ENCODE results near the gene GOLGA2.
A peak's percentile ranks its signal among the peaks of the same experiment; 100 is the strongest.

GOLGA2 gene

DNA sequence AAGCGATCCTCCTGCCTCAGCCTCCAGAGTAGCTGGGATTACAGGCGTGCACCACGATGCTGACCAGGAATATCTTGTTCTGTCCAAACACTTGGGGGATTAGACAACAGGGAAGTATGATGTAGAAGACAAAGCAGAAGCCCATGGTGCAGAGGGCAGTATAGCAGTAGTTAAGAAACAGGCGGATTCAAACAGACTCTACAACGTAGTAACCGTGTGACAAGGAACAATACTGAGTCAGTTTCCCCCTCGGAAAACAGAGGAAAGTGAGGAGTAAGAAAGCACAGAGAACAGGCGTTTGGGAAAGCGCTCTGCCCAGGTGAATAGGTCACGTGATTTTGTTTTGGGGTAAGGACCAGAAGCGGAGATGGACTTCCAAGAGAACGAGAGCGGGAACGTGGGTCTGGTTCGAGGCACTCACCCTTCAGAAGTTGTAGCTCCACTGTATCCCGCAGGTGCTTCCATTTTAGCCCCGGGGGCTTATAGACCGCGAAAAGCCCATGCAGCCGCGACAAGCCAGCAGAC, 46.1 kb upstream of the GOLGA2 start:
- ChIA-PET CTCF (interaction anchor here (1.3 to 3.0 kb wide), 3 partner anchors 19 to 98 kb away, joined by 3 to 18 read pairs (median 6); no protein-coding TSS in a partner anchor), POLR2A (no interaction called here)
- DNase-seq (ENCODE audit: low read depth, low spot score), result no peak
- peak overlapping the region; percentile 97 for H3K4me3 ChIP-seq (ENCODE audit: low read depth, low read length)
- TF ChIP-seq, protein P1, sequence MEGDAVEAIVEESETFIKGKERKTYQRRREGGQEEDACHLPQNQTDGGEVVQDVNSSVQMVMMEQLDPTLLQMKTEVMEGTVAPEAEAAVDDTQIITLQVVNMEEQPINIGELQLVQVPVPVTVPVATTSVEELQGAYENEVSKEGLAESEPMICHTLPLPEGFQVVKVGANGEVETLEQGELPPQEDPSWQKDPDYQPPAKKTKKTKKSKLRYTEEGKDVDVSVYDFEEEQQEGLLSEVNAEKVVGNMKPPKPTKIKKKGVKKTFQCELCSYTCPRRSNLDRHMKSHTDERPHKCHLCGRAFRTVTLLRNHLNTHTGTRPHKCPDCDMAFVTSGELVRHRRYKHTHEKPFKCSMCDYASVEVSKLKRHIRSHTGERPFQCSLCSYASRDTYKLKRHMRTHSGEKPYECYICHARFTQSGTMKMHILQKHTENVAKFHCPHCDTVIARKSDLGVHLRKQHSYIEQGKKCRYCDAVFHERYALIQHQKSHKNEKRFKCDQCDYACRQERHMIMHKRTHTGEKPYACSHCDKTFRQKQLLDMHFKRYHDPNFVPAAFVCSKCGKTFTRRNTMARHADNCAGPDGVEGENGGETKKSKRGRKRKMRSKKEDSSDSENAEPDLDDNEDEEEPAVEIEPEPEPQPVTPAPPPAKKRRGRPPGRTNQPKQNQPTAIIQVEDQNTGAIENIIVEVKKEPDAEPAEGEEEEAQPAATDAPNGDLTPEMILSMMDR (IDR thresholded peaks at IDR 0.05; ENCODE audit: insufficient read depth, low read length, missing control alignments), result no peak

DNA sequence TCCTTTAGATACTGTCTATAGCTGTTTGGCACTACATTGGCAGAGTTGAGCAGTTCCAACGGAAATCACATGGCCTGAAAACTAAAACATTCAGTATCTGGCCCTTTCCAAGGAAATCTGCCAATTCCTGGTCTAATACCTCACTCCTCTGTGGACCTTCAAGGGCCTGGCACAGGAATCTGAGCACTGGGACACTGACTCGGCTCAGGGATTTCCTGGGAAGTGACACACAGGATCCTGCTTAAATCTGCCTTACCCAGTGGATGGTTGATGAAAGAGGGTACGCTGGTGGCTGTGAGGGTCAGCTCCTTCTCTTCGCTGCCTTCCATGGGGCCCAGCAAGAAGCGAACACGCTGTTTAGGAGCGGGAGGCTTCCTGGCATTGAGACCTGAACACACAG, 45.5 kb upstream of the GOLGA2 start:
- TF ChIP-seq, protein P1 (IDR thresholded peaks at IDR 0.05; ENCODE audit: insufficient read depth, low read length, missing control alignments), result no peak
- CTCF ChIA-PET, result interaction anchor here (1.2 to 3.0 kb wide), 4 partner anchors 17 to 98 kb away, joined by 3 to 18 read pairs (median 4); no protein-coding TSS in a partner anchor
- H3K4me3 ChIP-seq (ENCODE audit: low read depth, low read length), result peak overlapping the region; percentile 97
- POLR2A ChIA-PET, result no interaction called here
- DNase-seq (ENCODE audit: low read depth, low spot score), result no peak

DNA sequence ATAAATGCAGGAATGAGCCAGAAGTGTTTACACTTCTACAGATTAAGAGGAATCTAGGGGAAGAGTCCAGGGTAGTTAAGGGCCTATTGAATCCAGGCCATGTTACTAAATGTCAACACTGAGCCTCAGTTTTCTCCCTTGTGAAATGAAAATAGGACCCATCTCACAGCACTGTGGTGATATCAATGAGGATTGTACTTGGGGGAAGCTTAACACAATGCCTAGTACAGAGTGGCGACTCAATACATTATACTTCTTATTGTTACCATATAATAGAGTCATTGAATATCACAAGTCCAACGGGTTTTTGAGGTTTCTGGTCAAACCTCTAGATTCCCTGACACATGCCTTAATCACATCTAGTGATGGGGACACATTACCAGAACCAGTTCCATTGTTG, 41.8 kb upstream of the GOLGA2 start:
- DNase-seq (ENCODE audit: low read depth, low spot score), result no peak
- H3K4me3 ChIP-seq (ENCODE audit: low read depth, low read length), result no peak overlapping the region
- TF ChIP-seq, protein P1 (IDR thresholded peaks at IDR 0.05; ENCODE audit: insufficient read depth, low read length, missing control alignments), result no peak
- ChIA-PET POLR2A (no interaction called here), CTCF (interaction anchor here (1.3 kb wide), 1 partner anchor 24 kb away, joined by 4 read pairs; no protein-coding TSS in a partner anchor)

DNA sequence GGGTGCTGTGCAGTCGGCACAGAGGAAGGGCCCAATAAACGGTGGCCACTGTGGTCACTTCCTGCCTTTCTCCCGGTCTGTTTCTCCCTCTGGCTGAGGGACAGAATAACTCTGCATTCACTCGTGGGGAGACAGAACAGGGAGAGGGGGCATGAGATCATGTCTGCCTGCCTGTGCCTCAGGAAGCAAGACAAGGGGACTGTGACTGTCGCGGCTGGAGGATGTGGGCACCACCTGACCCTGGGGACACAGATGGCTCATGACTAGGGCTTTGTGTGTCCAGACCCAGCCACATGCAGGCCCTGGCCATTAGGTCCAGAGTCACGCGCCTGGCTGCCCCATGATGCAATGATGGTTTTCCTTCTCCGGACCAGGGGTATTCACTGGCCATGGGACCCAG, 40.6 kb upstream of the GOLGA2 start:
- POLR2A ChIA-PET, result no interaction called here
- CTCF ChIA-PET, result interaction anchor here (1.0 to 2.6 kb wide), 2 partner anchors 21 to 25 kb away, joined by 3 to 8 read pairs; no protein-coding TSS in a partner anchor
- H3K4me3 ChIP-seq (ENCODE audit: low read depth, low read length), result no peak overlapping the region
- no peak for DNase-seq (ENCODE audit: low read depth, low spot score)
- TF ChIP-seq, protein P1 (IDR thresholded peaks at IDR 0.05; ENCODE audit: insufficient read depth, low read length, missing control alignments), result no peak

DNA sequence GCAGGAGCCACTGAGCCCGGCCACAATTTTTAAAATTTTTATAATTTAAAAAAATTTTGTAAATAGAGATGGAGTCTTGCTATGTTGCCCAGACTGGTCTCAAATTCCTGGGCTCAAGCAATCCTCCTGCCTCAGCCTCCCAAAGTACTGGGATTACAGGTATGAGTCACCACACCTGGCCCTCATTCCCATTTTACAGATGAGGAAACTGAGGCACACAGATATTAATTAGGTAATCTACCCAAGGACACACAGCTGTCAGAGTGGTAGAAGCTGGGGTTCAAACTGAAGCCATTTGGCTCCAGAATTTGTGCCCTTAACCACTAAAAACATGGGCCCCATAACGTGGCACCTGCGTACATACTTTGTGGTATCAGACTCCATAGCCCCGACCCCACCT, 38.9 kb upstream of the GOLGA2 start:
- CTCF ChIA-PET, result interaction anchor here (0.7 to 2.6 kb wide), 5 partner anchors 18 to 105 kb away, joined by 3 to 8 read pairs (median 5); no protein-coding TSS in a partner anchor
- no peak for DNase-seq (ENCODE audit: low read depth, low spot score)
- H3K4me3 ChIP-seq (ENCODE audit: low read depth, low read length), result no peak overlapping the region
- POLR2A ChIA-PET, result no interaction called here
- TF ChIP-seq, protein P1 (IDR thresholded peaks at IDR 0.05; ENCODE audit: insufficient read depth, low read length, missing control alignments), result no peak

DNA sequence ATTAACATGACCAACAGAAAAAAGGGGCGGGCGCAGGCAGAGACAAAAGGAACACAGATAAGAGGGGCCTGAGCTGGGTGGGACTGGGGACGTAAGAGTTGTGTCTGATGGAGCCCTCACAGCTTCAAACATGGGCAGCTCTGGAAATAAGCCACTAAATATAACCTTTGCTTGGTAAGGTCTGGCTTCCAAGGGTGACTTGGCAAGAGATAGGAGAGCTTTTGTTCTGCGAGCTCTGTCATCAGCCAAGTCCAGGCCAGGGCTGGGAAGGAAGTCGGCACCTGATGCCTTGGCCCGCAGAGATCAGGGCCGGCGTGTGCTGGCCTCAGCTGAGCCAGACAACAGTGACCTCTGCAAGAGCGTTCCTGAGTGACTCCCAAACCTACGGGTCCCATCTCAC, 34.7 kb upstream of the GOLGA2 start:
- no peak for DNase-seq (ENCODE audit: low read depth, low spot score)

More for the DNA sequence above, 34.7 kb upstream of the GOLGA2 start:
- no peak overlapping the region for H3K4me3 ChIP-seq (ENCODE audit: low read depth, low read length)
- ChIA-PET POLR2A (no interaction called here), CTCF (interaction anchor here (1.5 to 9.1 kb wide), 3 partner anchors 16 to 52 kb away, joined by 7 to 100 read pairs (median 9); no protein-coding TSS in a partner anchor)
- TF ChIP-seq, protein P1 (IDR thresholded peaks at IDR 0.05; ENCODE audit: insufficient read depth, low read length, missing control alignments), result no peak

Data from AG04449 (cell line).